Cardiac atrium fibroblast (primary cell): ENCODE measurements around the gene ADGRB3. TPM values are rescaled to one million over a fixed set of nuclear protein-coding genes. Genes with fewer than 3 reads are reported as not detected.

Experiments used
- total RNA-seq: library from RNA; depleted of rRNA; stranded (reverse); fragments of >200 nt; gene quantifications from 2 replicates; pipeline ENCODE4 v1.2.3, GENCODE V29; 2015

Gene ADGRB3
- total RNA-seq = 1.3 and 1.8 TPM in 2 replicates

GRCh38 chr6:68634726-68635411 is at the start of gene ADGRB3:
ADGRB3 (plus strand) TSS chr6:68635282; CDS start chr6:68638676, 3,394 bp downstream.

